ENCODE data around the gene CRACR2B.

CRACR2B gene

DNA sequence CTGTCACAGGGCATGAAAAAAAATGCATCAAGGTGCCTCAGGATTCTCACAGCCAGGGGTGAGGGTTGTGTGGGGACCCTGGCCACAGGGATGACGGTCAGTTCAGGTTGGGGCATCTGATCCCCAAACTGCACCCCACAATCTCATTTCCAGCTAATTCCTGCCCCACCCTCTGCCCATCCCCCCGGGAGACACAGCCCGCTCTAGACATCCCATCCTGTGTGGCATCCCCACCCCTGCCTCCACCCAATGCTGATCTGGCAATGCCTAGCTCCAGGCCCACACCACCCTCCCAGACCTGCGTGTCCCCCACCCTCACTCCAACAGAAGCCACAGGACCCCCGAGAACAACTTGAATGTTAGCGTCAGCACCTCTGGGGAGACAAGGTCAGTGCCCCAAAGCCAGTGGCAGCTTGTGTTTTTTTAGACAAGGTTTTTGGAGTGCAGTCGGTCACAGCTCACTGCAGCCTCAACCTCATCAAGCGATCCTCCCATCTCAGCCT lies 40.2 kb downstream of the CRACR2B start:
- H3K27me3 ChIP-seq (replicated peaks; ENCODE audit: insufficient read depth, low read length): peaks cover 8% of the 10 kb centered on the region; the same call in 1 of the 2 replicates
- H3K9me2 ChIP-seq (replicated peaks; ENCODE audit: insufficient read depth, low read length): no peaks in the 10 kb centered on the region
- H3K9me3 ChIP-seq (replicated peaks; ENCODE audit: insufficient read depth, low read length): no peaks in the 10 kb centered on the region
- H3K27ac ChIP-seq (ENCODE audit: low read length): no peak overlapping the region
- H3K4me2 ChIP-seq (ENCODE audit: low read depth, low read length): no peak overlapping the region
- H2AFZ ChIP-seq (ENCODE audit: low read length): no peak overlapping the region
- H3K9ac ChIP-seq (ENCODE audit: low read length): no peak overlapping the region
- no peaks in the 10 kb centered on the region for H3F3A ChIP-seq (ENCODE audit: insufficient read depth, low read length)
- no peak for DNase-seq
- H3K36me3 ChIP-seq (replicated peaks; ENCODE audit: insufficient read depth, low read length): no peaks in the 10 kb centered on the region
- no peaks in the 10 kb centered on the region for H4K20me1 ChIP-seq (ENCODE audit: insufficient read depth, low read length)
- no peaks in the 10 kb centered on the region for H3K79me2 ChIP-seq (ENCODE audit: low read length)
- no peaks in the 10 kb centered on the region for H3K4me1 ChIP-seq (ENCODE audit: low read length)
- H3K4me3 ChIP-seq (ENCODE audit: low read length): no peak overlapping the region
- TF ChIP-seq, protein P1, sequence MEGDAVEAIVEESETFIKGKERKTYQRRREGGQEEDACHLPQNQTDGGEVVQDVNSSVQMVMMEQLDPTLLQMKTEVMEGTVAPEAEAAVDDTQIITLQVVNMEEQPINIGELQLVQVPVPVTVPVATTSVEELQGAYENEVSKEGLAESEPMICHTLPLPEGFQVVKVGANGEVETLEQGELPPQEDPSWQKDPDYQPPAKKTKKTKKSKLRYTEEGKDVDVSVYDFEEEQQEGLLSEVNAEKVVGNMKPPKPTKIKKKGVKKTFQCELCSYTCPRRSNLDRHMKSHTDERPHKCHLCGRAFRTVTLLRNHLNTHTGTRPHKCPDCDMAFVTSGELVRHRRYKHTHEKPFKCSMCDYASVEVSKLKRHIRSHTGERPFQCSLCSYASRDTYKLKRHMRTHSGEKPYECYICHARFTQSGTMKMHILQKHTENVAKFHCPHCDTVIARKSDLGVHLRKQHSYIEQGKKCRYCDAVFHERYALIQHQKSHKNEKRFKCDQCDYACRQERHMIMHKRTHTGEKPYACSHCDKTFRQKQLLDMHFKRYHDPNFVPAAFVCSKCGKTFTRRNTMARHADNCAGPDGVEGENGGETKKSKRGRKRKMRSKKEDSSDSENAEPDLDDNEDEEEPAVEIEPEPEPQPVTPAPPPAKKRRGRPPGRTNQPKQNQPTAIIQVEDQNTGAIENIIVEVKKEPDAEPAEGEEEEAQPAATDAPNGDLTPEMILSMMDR (IDR thresholded peaks at IDR 0.05; ENCODE audit: low read length): no peak
- no peak for TF ChIP-seq EZH2phosphoT487 (IDR thresholded peaks at IDR 0.05; ENCODE audit: low read length)
- TF ChIP-seq EZH2 (optimal IDR thresholded peaks at IDR 0.05; ENCODE audit: low read depth, low read length): no peak

DNA sequence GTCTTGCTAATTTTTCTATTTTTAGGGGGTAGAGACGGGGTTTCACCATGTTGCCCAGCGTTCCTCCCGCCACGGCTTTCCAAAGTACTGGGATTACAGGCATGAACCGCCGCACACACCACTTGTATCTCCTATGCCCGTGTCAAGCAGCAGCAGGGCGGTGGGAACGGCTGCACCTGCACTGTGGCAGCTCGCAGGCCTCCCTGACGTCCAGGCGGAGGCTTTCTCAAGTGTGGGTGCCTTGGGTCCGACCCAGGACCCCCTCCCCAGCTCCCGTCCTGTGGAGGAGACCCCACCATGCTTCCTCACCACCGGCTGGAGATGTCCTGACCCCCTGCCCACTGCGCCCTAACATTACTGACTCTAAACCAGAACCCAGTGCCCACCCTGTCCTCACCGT lies 40.7 kb downstream of the CRACR2B start:
- no peak overlapping the region for H3K4me2 ChIP-seq (ENCODE audit: low read depth, low read length)
- no peaks in the 10 kb centered on the region for H3K79me2 ChIP-seq (ENCODE audit: low read length)
- no peaks in the 10 kb centered on the region for H3K9me2 ChIP-seq (replicated peaks; ENCODE audit: insufficient read depth, low read length)
- no peaks in the 10 kb centered on the region for H3F3A ChIP-seq (ENCODE audit: insufficient read depth, low read length)
- no peak for DNase-seq
- no peaks in the 10 kb centered on the region for H3K9me3 ChIP-seq (replicated peaks; ENCODE audit: insufficient read depth, low read length)
- no peaks in the 10 kb centered on the region for H3K4me1 ChIP-seq (ENCODE audit: low read length)
- H4K20me1 ChIP-seq (ENCODE audit: insufficient read depth, low read length): no peaks in the 10 kb centered on the region
- H3K27me3 ChIP-seq (replicated peaks; ENCODE audit: insufficient read depth, low read length): peaks cover 3% of the 10 kb centered on the region; the same call in 1 of the 2 replicates
- no peak overlapping the region for H3K9ac ChIP-seq (ENCODE audit: low read length)
- TF ChIP-seq EZH2 (optimal IDR thresholded peaks at IDR 0.05; ENCODE audit: low read depth, low read length) (no peak), EZH2phosphoT487 (IDR thresholded peaks at IDR 0.05; ENCODE audit: low read length) (no peak)
- TF ChIP-seq, protein P1 (IDR thresholded peaks at IDR 0.05; ENCODE audit: low read length): no peak
- no peak overlapping the region for H3K4me3 ChIP-seq (ENCODE audit: low read length)
- H3K27ac ChIP-seq (ENCODE audit: low read length): no peak overlapping the region
- H2AFZ ChIP-seq (ENCODE audit: low read length): no peak overlapping the region
- H3K36me3 ChIP-seq (replicated peaks; ENCODE audit: insufficient read depth, low read length): no peaks in the 10 kb centered on the region

DNA sequence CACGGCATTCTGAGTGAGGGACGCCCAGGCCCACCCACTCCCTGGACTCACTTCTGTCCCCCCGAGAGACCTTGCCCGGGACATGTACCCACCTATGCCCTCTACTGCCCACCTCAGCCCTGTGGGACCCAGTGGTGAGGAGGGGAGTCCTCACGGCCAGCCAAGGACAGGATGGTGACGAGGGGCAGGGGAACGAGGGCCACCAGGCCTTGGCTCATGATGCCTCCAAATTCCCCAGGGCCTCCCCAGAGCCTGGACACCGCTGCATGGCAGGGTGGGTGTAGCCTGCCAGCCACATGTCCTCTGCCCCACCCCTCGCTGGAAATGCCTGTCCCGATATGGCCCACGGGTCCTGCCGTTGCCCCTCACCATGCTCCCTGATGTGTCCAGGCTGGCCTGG lies 41.1 kb downstream of the CRACR2B start:
- no peaks in the 10 kb centered on the region for H3K9me3 ChIP-seq (replicated peaks; ENCODE audit: insufficient read depth, low read length)
- TF ChIP-seq EZH2 (optimal IDR thresholded peaks at IDR 0.05; ENCODE audit: low read depth, low read length): no peak
- TF ChIP-seq, protein P1 (IDR thresholded peaks at IDR 0.05; ENCODE audit: low read length): no peak
- no peak for TF ChIP-seq EZH2phosphoT487 (IDR thresholded peaks at IDR 0.05; ENCODE audit: low read length)
- DNase-seq: no peak
- H3K79me2 ChIP-seq (ENCODE audit: low read length): no peaks in the 10 kb centered on the region
- H4K20me1 ChIP-seq (ENCODE audit: insufficient read depth, low read length): no peaks in the 10 kb centered on the region
- no peaks in the 10 kb centered on the region for H3K27me3 ChIP-seq (replicated peaks; ENCODE audit: insufficient read depth, low read length)
- no peaks in the 10 kb centered on the region for H3K9me2 ChIP-seq (replicated peaks; ENCODE audit: insufficient read depth, low read length)
- H3K4me3 ChIP-seq (ENCODE audit: low read length): no peak overlapping the region
- no peak overlapping the region for H3K27ac ChIP-seq (ENCODE audit: low read length)
- no peak overlapping the region for H2AFZ ChIP-seq (ENCODE audit: low read length)
- no peak overlapping the region for H3K4me2 ChIP-seq (ENCODE audit: low read depth, low read length)
- no peak overlapping the region for H3K9ac ChIP-seq (ENCODE audit: low read length)
- no peaks in the 10 kb centered on the region for H3K4me1 ChIP-seq (ENCODE audit: low read length)
- H3K36me3 ChIP-seq (replicated peaks; ENCODE audit: insufficient read depth, low read length): no peaks in the 10 kb centered on the region
- no peaks in the 10 kb centered on the region for H3F3A ChIP-seq (ENCODE audit: insufficient read depth, low read length)
